Esophagus muscularis mucosa (tissue), 3 donors: Measurements from ENCODE around the gene IL37.

Experiments used
- EP300 ChIP-seq: sonication (generic); formaldehyde crosslinking; IDR thresholded peaks from one replicate; pipeline ENCODE4 v1.6.1; 2017; ENCODE audit warnings: antibody characterized with exemption
- TF ChIP-seq, protein P1 (sequence below), 3 experiments: fragments of 200-600 bp in 2 of 3; fragments of 450-650 bp in 1 of 3; sonication (generic) in 2 of 3; IDR thresholded peaks; one replicate each; pipeline ENCODE4 v1.5.1; 2017 to 2019; ENCODE audit warnings: antibody characterized with exemption in 3 of 3, mild to moderate bottlenecking in 2 of 3, moderate library complexity in 1 of 3

DNA sequence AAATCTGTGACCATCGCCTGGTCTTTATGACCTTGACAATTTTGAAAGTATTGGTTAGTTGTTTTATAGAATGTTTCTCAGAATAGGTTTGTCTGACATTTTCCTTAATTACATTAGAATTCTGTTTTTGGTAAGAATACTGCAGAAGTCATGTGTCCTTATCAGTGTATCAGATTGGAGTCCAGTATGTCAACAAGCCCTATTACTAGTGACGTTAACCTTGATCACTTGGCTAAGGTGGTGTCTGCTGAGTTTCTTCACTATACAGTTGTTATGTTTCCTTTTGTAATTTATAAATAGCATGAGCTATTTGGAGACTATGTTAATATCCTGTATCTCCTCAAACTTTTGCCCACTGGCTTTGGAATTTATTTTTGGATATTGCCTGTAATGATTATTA, 56.1 kb downstream of the IL37 start:
- TF ChIP-seq EP300, result no peak
- TF ChIP-seq, protein P1, sequence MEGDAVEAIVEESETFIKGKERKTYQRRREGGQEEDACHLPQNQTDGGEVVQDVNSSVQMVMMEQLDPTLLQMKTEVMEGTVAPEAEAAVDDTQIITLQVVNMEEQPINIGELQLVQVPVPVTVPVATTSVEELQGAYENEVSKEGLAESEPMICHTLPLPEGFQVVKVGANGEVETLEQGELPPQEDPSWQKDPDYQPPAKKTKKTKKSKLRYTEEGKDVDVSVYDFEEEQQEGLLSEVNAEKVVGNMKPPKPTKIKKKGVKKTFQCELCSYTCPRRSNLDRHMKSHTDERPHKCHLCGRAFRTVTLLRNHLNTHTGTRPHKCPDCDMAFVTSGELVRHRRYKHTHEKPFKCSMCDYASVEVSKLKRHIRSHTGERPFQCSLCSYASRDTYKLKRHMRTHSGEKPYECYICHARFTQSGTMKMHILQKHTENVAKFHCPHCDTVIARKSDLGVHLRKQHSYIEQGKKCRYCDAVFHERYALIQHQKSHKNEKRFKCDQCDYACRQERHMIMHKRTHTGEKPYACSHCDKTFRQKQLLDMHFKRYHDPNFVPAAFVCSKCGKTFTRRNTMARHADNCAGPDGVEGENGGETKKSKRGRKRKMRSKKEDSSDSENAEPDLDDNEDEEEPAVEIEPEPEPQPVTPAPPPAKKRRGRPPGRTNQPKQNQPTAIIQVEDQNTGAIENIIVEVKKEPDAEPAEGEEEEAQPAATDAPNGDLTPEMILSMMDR (IDR thresholded peaks at IDR 0.05), result no peak
